Erythroblast (primary cell): ENCODE measurements around the gene LPO.

ENCODE experiments used
- DNase-seq, 2 experiments: peaks; one replicate each; lab custom pipeline; 2025; lab: John Stamatoyannopoulos, UW
- GATA1 ChIP-seq: IDR thresholded peaks from 2 replicates; pipeline ENCODE4 v1.6.1; 2011; ENCODE audit warnings: low read depth, mild to moderate bottlenecking, control low read depth, low read length, moderate library complexity
- POLR2A ChIP-seq: IDR thresholded peaks from 2 replicates; pipeline ENCODE4 v1.6.1; 2011; ENCODE audit warnings: mild to moderate bottlenecking, low read length

LPO gene

GRCh38 chr17:58270476-58271215, 32.3 kb downstream of the LPO start:
- no peak for DNase-seq
- TF ChIP-seq POLR2A (no peak), GATA1 (no peak)

- DNase-seq: no peak
- TF ChIP-seq POLR2A: no peak
- no peak for TF ChIP-seq GATA1
These were observed 33.0 kb downstream of the LPO start for GRCh38 chr17:58271216-58271931.

- TF ChIP-seq GATA1 (no peak), POLR2A (no peak)
- no peak for DNase-seq
These were observed 34.2 kb downstream of the LPO start for GRCh38 chr17:58272367-58273280.

- TF ChIP-seq POLR2A (no peak), GATA1 (no peak)
- DNase-seq: no peak
These were observed 35.2 kb downstream of the LPO start for GRCh38 chr17:58273453-58274104.

- TF ChIP-seq GATA1 (no peak), POLR2A (no peak)
- DNase-seq: no peak
These were observed 37.0 kb downstream of the LPO start for GRCh38 chr17:58275417-58275816.

GRCh38 chr17:58276423-58276822, 38.0 kb downstream of the LPO start:
- DNase-seq: no peak
- TF ChIP-seq POLR2A (no peak), GATA1 (no peak)

GRCh38 chr17:58277107-58277801, 38.9 kb downstream of the LPO start:
- DNase-seq: peak; percentile 41 to 67
- TF ChIP-seq GATA1 (no peak), POLR2A (no peak)

GRCh38 chr17:58277802-58278595, 39.6 kb downstream of the LPO start:
- TF ChIP-seq POLR2A: no peak
- TF ChIP-seq GATA1: no peak
- no peak for DNase-seq

- no peak for DNase-seq
- TF ChIP-seq POLR2A (no peak), GATA1 (no peak)
These were observed 40.3 kb downstream of the LPO start for GRCh38 chr17:58278661-58279015.

GRCh38 chr17:58279016-58279711, 40.8 kb downstream of the LPO start:
- TF ChIP-seq GATA1 (no peak), POLR2A (no peak)

GRCh38 chr17:58279736-58280479, 41.5 kb downstream of the LPO start:
- no peak for TF ChIP-seq GATA1
- TF ChIP-seq POLR2A: no peak
- no peak for DNase-seq

More at GRCh38 chr17:58279016-58279711, 40.8 kb downstream of the LPO start:
- no peak for DNase-seq
